Peyer's patch (tissue), 4 donors: ENCODE data around the gene COL4A1. TPM values are rescaled to one million over a fixed set of nuclear protein-coding genes. Genes with fewer than 3 reads are reported as not detected.

Experiments used
- DNase-seq, 3 donors: peaks; one replicate each; pipeline ENCODE4 v3.0.0-alpha.2; 2017 to 2019
- H3K27ac ChIP-seq, 4 donors: fragments of 200-600 bp; sonication (generic); one replicate each; pipeline ENCODE4 v1.5.1; 2016 to 2019
- H3K27me3 ChIP-seq, 2 donors: fragments of 200-600 bp; sonication (generic); one replicate each; pipeline ENCODE4 v1.5.1; 2019
- H3K36me3 ChIP-seq, 3 donors: fragments of 200-600 bp; sonication (generic); one replicate each; pipeline ENCODE4 v1.5.1; 2016 to 2019
- H3K4me1 ChIP-seq, 4 donors: fragments of 200-600 bp; sonication (generic); one replicate each; pipeline ENCODE4 v1.5.1; 2016 to 2019
- H3K4me3 ChIP-seq, 4 donors: fragments of 200-600 bp; sonication (generic); 1 replicate in 3 of 4; 2 replicates in 1 of 4; pipeline ENCODE4 v1.5.1; 2016 to 2019; ENCODE audit warnings: mild to moderate bottlenecking in 1 of 4
- H3K9me3 ChIP-seq, 4 donors: fragments of 200-600 bp; sonication (generic); one replicate each; pipeline ENCODE4 v1.5.1; 2016 to 2019; ENCODE audit warnings: mild to moderate bottlenecking in 1 of 4
- CTCF ChIP-seq, 6 experiments: fragments of 450-650 bp in 4 of 6; fragments of 200-600 bp in 2 of 6; sonication (generic) in 1 of 6; IDR thresholded peaks; one replicate each; pipeline ENCODE4 v1.5.1; 2017 to 2019; ENCODE audit warnings: antibody characterized with exemption in 6 of 6, mild to moderate bottlenecking in 3 of 6, moderate library complexity in 1 of 6
- POLR2A ChIP-seq, 2 donors: fragments of 450-650 bp; IDR thresholded peaks; one replicate each; pipeline ENCODE4 v1.5.1; 2017; ENCODE audit warnings: antibody characterized with exemption in 2 of 2, mild to moderate bottlenecking in 2 of 2, moderate library complexity in 2 of 2
- total RNA-seq, 4 donors: library from RNA; depleted of rRNA; stranded (reverse); fragments of >200 nt; gene quantifications; one replicate each; pipeline ENCODE4 v1.1.0, GENCODE V29; 2016

Gene COL4A1
- total RNA-seq, 4 donors from 2014 or later, result 28.0 to 69.3 (median 36.3) TPM

- H3K4me1 ChIP-seq, result no peaks in the 10 kb centered on the region
- H3K4me3 ChIP-seq, result no peak overlapping the region
- no peak overlapping the region for H3K27ac ChIP-seq
- no peaks in the 10 kb centered on the region for H3K9me3 ChIP-seq
- TF ChIP-seq POLR2A (IDR thresholded peaks at IDR 0.05), result no peak
- no peak for TF ChIP-seq CTCF (IDR thresholded peaks at IDR 0.05)
- no peaks in the 10 kb centered on the region for H3K27me3 ChIP-seq
- no peak for DNase-seq
- peaks cover 0 to 9% (median 0%) of the 10 kb centered on the region in 3 donors for H3K36me3 ChIP-seq
Observed at GRCh38 chr13:110197026-110197425, 109.9 kb downstream of the COL4A1 start.

GRCh38 chr13:110195547-110196485, 111.1 kb downstream of the COL4A1 start:
- Histone ChIP-seq H3K9me3 (no peaks in the 10 kb centered on the region), H3K27me3 (no peaks in the 10 kb centered on the region), H3K36me3 (peaks cover 0 to 10% (median 0%) of the 10 kb centered on the region in 3 donors), H3K4me1 (no peaks in the 10 kb centered on the region), H3K27ac (no peak overlapping the region), H3K4me3 (no peak overlapping the region)
- no peak for DNase-seq
- no peak for TF ChIP-seq CTCF (IDR thresholded peaks at IDR 0.05)
- TF ChIP-seq POLR2A (IDR thresholded peaks at IDR 0.05), result no peak

GRCh38 chr13:110194451-110194850, 112.5 kb downstream of the COL4A1 start:
- TF ChIP-seq POLR2A (IDR thresholded peaks at IDR 0.05) (no peak), CTCF (IDR thresholded peaks at IDR 0.05) (no peak)
- no peak for DNase-seq
- Histone ChIP-seq H3K4me1 (no peaks in the 10 kb centered on the region), H3K27ac (no peak overlapping the region), H3K27me3 (no peaks in the 10 kb centered on the region), H3K9me3 (no peaks in the 10 kb centered on the region), H3K4me3 (no peak overlapping the region), H3K36me3 (peaks cover 0 to 12% (median 0%) of the 10 kb centered on the region in 3 donors)

- Histone ChIP-seq H3K4me3 (no peak overlapping the region), H3K4me1 (no peaks in the 10 kb centered on the region), H3K27ac (no peak overlapping the region), H3K36me3 (peaks cover 0 to 14% (median 0%) of the 10 kb centered on the region in 3 donors), H3K27me3 (no peaks in the 10 kb centered on the region), H3K9me3 (no peaks in the 10 kb centered on the region)
- TF ChIP-seq CTCF (IDR thresholded peaks at IDR 0.05) (no peak), POLR2A (IDR thresholded peaks at IDR 0.05) (no peak)
- no peak for DNase-seq
Observed at GRCh38 chr13:110193491-110193890, 113.5 kb downstream of the COL4A1 start.

- no peaks in the 10 kb centered on the region for H3K27me3 ChIP-seq
- DNase-seq, result no peak
- no peak overlapping the region for H3K4me3 ChIP-seq
- H3K36me3 ChIP-seq, result peaks cover 0 to 14% (median 0%) of the 10 kb centered on the region in 3 donors
- TF ChIP-seq POLR2A (IDR thresholded peaks at IDR 0.05) (no peak), CTCF (IDR thresholded peaks at IDR 0.05) (no peak)
- H3K4me1 ChIP-seq, result no peaks in the 10 kb centered on the region
- H3K9me3 ChIP-seq, result no peaks in the 10 kb centered on the region
- H3K27ac ChIP-seq, result no peak overlapping the region
Observed at GRCh38 chr13:110192472-110192871, 114.5 kb downstream of the COL4A1 start.
